ENCODE measurements around the gene CAPN5. TPM values are rescaled to one million over a fixed set of nuclear protein-coding genes. Genes with fewer than 3 reads are reported as not detected.

CAPN5 gene
- total and polyA plus RNA-seq, 4 donors = 6.5 to 25.8 (median 18.2) TPM

- H3K27me3 ChIP-seq (ENCODE audit: control insufficient read depth in 4 of 4, insufficient read depth in 4 of 4, low read length in 3 of 4) = no peaks in the 10 kb centered on the region
- H3K9me3 ChIP-seq (ENCODE audit: control insufficient read depth in 4 of 4, low read length in 3 of 4) = no peaks in the 10 kb centered on the region
- DNase-seq (ENCODE audit: low spot score) = no peak
- H3K4me1 ChIP-seq (ENCODE audit: control insufficient read depth in 4 of 4, insufficient read depth in 4 of 4, low read length in 3 of 4) = peaks cover 9 to 33% (median 21%) of the 10 kb centered on the region in 4 donors
- 98% methylated on average over 5 of the region's 5 CpGs for WGBS
- peaks cover 0 to 6% (median 4%) of the 10 kb centered on the region in 4 donors for H3K36me3 ChIP-seq (ENCODE audit: control insufficient read depth in 4 of 4, insufficient read depth in 3 of 4, low read depth in 1 of 4, low read length in 3 of 4)
- H3K9ac ChIP-seq (ENCODE audit: low read depth in 1 of 2, low read length in 2 of 2) = no peak overlapping the region
- no peak for TF ChIP-seq HNF4A (conservative IDR thresholded peaks at IDR 0.05)
- TF ChIP-seq FOXA1 (IDR thresholded peaks at IDR 0.05) = no peak
- no peak for TF ChIP-seq JUND (IDR thresholded peaks at IDR 0.05)
- TF ChIP-seq YY1 (IDR thresholded peaks at IDR 0.05) = no peak
- TF ChIP-seq ZBTB33 (IDR thresholded peaks at IDR 0.05) = no peak
- TF ChIP-seq REST (IDR thresholded peaks at IDR 0.05) = no peak
- no peak for TF ChIP-seq GABPA (IDR thresholded peaks at IDR 0.05 in 1 of 2, conservative IDR thresholded peaks at IDR 0.05 in 1 of 2)
- TF ChIP-seq NR2F2 (IDR thresholded peaks at IDR 0.05) = no peak
- no peak overlapping the region for H3K27ac ChIP-seq (ENCODE audit: low read depth in 1 of 2, low read length in 2 of 2)
- H3K4me3 ChIP-seq (ENCODE audit: low read depth in 1 of 3, low read length in 3 of 3) = no peak overlapping the region
Measured at GRCh38 chr11:77170107-77170506, 103.3 kb downstream of the CAPN5 start.

- Histone ChIP-seq H3K36me3 (ENCODE audit: control insufficient read depth in 4 of 4, insufficient read depth in 3 of 4, low read depth in 1 of 4, low read length in 3 of 4) (peaks cover 0 to 5% (median 4%) of the 10 kb centered on the region in 4 donors), H3K9me3 (ENCODE audit: control insufficient read depth in 4 of 4, low read length in 3 of 4) (no peaks in the 10 kb centered on the region), H3K4me1 (ENCODE audit: control insufficient read depth in 4 of 4, insufficient read depth in 4 of 4, low read length in 3 of 4) (peaks cover 9 to 33% (median 23%) of the 10 kb centered on the region in 4 donors), H3K27ac (ENCODE audit: low read depth in 1 of 2, low read length in 2 of 2) (no peak overlapping the region), H3K4me3 (ENCODE audit: low read depth in 1 of 3, low read length in 3 of 3) (no peak overlapping the region), H3K9ac (ENCODE audit: low read depth in 1 of 2, low read length in 2 of 2) (no peak overlapping the region), H3K27me3 (ENCODE audit: control insufficient read depth in 4 of 4, insufficient read depth in 4 of 4, low read length in 3 of 4) (no peaks in the 10 kb centered on the region)
- 71% methylated on average over 8 of the region's 8 CpGs for WGBS
- TF ChIP-seq ATF3 (IDR thresholded peaks at IDR 0.05) (no peak), FOXA1 (IDR thresholded peaks at IDR 0.05) (no peak), FOXA2 (IDR thresholded peaks at IDR 0.05) (no peak), RAD21 (IDR thresholded peaks at IDR 0.05) (peak in 1 of 2 donors; percentile 17), HNF4G (IDR thresholded peaks at IDR 0.05) (no peak), REST (IDR thresholded peaks at IDR 0.05) (no peak), CTCF (IDR thresholded peaks at IDR 0.05; ENCODE audit: low read depth, low read length, missing input control) (no peak), EGR1 (IDR thresholded peaks at IDR 0.05; ENCODE audit: low read depth in 2 of 2) (no peak), HNF4A (conservative IDR thresholded peaks at IDR 0.05) (peak; percentile 17 to 63), SP1 (IDR thresholded peaks at IDR 0.05) (peak; percentile 63), JUND (IDR thresholded peaks at IDR 0.05) (no peak), ZBTB33 (IDR thresholded peaks at IDR 0.05) (no peak), RXRA (IDR thresholded peaks at IDR 0.05) (peak in 1 of 2 donors; percentile 53), NR2F2 (IDR thresholded peaks at IDR 0.05) (no peak), YY1 (IDR thresholded peaks at IDR 0.05) (no peak), TAF1 (conservative IDR thresholded peaks at IDR 0.05) (no peak), MAX (IDR thresholded peaks at IDR 0.05) (no peak)
- DNase-seq (ENCODE audit: low spot score) = no peak
Measured at GRCh38 chr11:77171254-77171653, 104.5 kb downstream of the CAPN5 start.

Data from liver (tissue), 9 donors.